Stimulated activated naive CD8-positive, alpha-beta T cell treated with anti-CD3 and anti-CD28 coated beads, Interleukin-15, amount 100 ng/mL, for 72 hours (primary cell): ENCODE measurements around the gene PABPC1L.
A peak's percentile ranks its signal among the peaks of the same experiment; 100 is the strongest.

Experiments
- ATAC-seq: fragments of 150-1000 bp; cut with Tn5 transposase; 2 replicates; pipeline ENCODE4 v1.10.0; 2021; ENCODE audit warnings: mild to moderate bottlenecking, moderate library complexity
- DNase-seq, 2 donors: peaks; one replicate each; pipeline ENCODE4 v3.0.0; 2021 to 2022
- H3K27ac Mint-ChIP-seq, 2 donors: one replicate each; pipeline ENCODE4 v1.8.0; 2022; ENCODE audit warnings: mild to moderate bottlenecking in 2 of 2, mixed read lengths in 2 of 2, moderate library complexity in 2 of 2
- H3K27me3 Mint-ChIP-seq: one replicate; pipeline ENCODE4 v1.8.0; 2022; ENCODE audit warnings: mixed read lengths
- H3K4me1 Mint-ChIP-seq: one replicate; pipeline ENCODE4 v1.8.0; 2022; ENCODE audit warnings: mild to moderate bottlenecking, mixed read lengths
- H3K4me3 Mint-ChIP-seq, 2 donors: one replicate each; pipeline ENCODE4 v1.8.0; 2022; ENCODE audit warnings: mild to moderate bottlenecking in 2 of 2, mixed read lengths in 2 of 2, moderate library complexity in 1 of 2
- H3K9me3 Mint-ChIP-seq, 2 donors: one replicate each; pipeline ENCODE4 v1.8.0; 2022; ENCODE audit warnings: mixed read lengths in 2 of 2

The PABPC1L gene

DNA sequence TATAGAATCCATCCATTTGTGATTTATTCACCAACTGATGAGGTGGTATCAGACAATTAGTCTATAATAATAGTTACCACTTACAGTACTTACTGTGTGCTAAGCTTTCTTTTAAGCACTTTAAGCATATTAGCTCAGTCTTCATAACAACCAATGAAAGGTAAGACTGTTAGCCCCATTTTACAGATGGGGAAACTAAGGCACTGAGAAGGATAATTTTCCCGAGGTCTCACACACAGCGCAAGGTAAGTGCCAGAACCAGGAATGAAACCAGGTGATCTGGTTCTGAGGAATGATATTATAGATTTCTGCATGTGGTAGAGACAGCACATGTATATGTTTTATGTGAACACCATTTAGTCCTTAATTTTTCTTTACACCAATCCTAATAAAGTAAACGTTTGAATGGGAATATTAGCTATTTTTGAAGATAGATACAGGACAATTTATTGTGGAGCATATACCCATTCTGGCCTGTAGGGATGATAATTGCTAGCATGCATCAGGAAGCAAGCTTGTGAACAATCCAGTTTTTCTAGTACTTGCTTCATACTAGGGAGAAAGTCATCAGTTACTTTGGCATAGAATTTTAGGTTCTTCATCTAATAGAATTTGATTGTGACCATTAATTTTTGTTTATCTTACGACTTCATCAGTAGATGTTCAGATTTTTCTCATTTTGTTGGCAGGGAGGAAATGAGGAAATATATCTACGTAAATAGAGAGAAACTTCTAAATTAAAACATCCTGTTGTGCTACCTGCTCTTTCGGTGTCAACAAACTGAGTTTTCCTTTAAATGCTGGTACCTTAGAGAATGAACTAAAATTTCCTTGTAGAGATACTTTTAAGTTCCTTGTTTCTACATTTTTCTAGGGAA is 21.4 kb upstream of the PABPC1L start:
- H3K27ac Mint-ChIP-seq: peak overlapping the region in 1 of 2 donors; percentile 30
- no peaks in the 10 kb centered on the region for H3K27me3 Mint-ChIP-seq
- H3K4me1 Mint-ChIP-seq: peaks cover 74% of the 10 kb centered on the region
- peak overlapping the region; percentile 74 to 98 for H3K4me3 Mint-ChIP-seq
- DNase-seq (no peak), ATAC-seq (no peak)
- H3K9me3 Mint-ChIP-seq: no peaks in the 10 kb centered on the region

- ATAC-seq (no peak), DNase-seq (no peak)
- H3K27me3 Mint-ChIP-seq: no peaks in the 10 kb centered on the region
- H3K9me3 Mint-ChIP-seq: no peaks in the 10 kb centered on the region
- no peak overlapping the region for H3K4me3 Mint-ChIP-seq
- peaks cover 87% of the 10 kb centered on the region for H3K4me1 Mint-ChIP-seq
- H3K27ac Mint-ChIP-seq: no peak overlapping the region
Observed at GRCh38 chr20:44891826-44892225, 18.0 kb upstream of the PABPC1L start.

- no peak for DNase-seq
- Mint-ChIP-seq H3K4me3 (no peak overlapping the region), H3K27me3 (no peaks in the 10 kb centered on the region), H3K27ac (peak overlapping the region in 1 of 2 donors; percentile 90), H3K9me3 (no peaks in the 10 kb centered on the region), H3K4me1 (peaks cover 79% of the 10 kb centered on the region)
- ATAC-seq: no peak
Observed at GRCh38 chr20:44894959-44895358, 14.9 kb upstream of the PABPC1L start.

GRCh38 chr20:44896583-44896982 is 13.3 kb upstream of the PABPC1L start:
- H3K27me3 Mint-ChIP-seq: no peaks in the 10 kb centered on the region
- DNase-seq: no peak
- H3K9me3 Mint-ChIP-seq: no peaks in the 10 kb centered on the region
- ATAC-seq: no peak
- H3K27ac Mint-ChIP-seq: no peak overlapping the region
- H3K4me3 Mint-ChIP-seq: peak overlapping the region in 1 of 2 donors; percentile 16
- H3K4me1 Mint-ChIP-seq: peaks cover 83% of the 10 kb centered on the region

DNA sequence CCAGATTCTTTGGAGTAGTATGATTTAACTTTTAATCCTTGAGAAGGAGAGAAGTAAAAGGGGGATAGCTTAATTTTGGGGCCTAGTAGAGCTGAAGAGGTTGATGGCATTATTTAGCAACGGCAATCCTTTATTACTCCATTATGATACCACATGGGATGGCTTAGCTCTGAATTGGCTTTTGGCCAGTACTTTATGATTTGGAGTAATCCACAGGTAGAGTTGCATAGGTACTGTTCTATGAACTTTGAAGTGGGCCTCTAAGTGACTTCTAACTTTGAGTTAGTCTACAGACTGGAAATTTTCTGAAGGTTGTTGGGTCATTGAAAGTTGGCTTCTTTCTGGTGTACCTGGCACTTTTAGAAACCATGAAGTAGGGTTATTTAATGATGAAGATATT is 12.7 kb upstream of the PABPC1L start:
- peaks cover 79% of the 10 kb centered on the region for H3K4me1 Mint-ChIP-seq
- ATAC-seq: no peak
- H3K9me3 Mint-ChIP-seq: no peaks in the 10 kb centered on the region
- no peak overlapping the region for H3K27ac Mint-ChIP-seq
- no peak for DNase-seq
- H3K4me3 Mint-ChIP-seq: no peak overlapping the region
- no peaks in the 10 kb centered on the region for H3K27me3 Mint-ChIP-seq

DNA sequence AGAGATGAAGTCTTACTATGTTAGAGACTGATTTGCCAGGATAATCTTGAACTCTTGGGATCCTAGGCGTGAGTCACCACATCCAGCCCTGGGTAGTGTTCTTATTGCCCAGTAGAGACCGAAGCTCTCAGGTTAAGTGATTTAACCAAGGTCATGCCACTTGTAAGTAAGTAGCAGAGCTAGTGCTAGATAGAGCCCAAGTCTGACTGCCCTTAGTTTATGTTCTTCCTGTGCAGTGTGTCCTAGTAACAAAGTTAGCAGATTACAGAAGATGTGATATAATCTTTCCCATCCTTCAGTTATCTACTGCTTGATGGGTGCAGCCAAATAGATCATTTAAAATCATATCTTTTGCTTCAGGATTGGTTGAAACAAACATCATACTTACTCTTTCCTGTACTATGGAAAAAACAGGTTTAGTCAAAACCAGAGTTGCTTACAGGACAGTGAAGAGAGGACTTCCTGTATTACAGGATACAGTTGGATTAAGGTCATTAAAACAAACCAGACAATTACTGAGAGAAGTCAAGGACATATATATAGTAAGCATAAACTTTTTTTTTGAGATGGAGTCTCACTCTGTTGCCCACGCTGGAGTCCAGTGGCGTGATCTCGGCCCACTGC is 9.5 kb upstream of the PABPC1L start:
- Mint-ChIP-seq H3K9me3 (no peaks in the 10 kb centered on the region), H3K4me3 (peak overlapping the region; percentile 16 to 68), H3K27ac (peak overlapping the region; percentile 48 to 93), H3K27me3 (no peaks in the 10 kb centered on the region), H3K4me1 (peaks cover 51% of the 10 kb centered on the region)
- no peak for DNase-seq
- ATAC-seq: peak; percentile 93

DNA sequence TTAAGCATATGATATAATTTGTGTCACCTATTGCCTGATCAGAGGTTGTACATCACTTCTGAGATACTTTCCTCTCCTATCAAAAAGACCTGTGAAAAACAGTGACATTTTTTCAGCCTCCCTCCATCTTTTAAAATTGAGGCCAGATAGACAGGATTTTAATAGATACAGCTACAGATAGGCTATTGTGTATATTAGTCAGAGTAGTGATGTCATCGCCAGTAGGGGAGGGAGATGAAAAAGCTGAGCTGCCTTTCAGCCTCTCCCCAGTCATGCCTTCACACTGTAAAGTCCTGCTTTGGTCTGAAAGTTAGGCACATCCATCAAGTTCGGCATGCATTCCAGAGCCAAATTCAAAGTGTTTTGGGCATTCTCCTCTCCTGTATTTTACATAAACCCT is 7.9 kb upstream of the PABPC1L start:
- no peak for DNase-seq
- H3K4me1 Mint-ChIP-seq: peaks cover 35% of the 10 kb centered on the region
- no peak overlapping the region for H3K4me3 Mint-ChIP-seq
- no peaks in the 10 kb centered on the region for H3K27me3 Mint-ChIP-seq
- no peaks in the 10 kb centered on the region for H3K9me3 Mint-ChIP-seq
- H3K27ac Mint-ChIP-seq: no peak overlapping the region
- no peak for ATAC-seq

DNA sequence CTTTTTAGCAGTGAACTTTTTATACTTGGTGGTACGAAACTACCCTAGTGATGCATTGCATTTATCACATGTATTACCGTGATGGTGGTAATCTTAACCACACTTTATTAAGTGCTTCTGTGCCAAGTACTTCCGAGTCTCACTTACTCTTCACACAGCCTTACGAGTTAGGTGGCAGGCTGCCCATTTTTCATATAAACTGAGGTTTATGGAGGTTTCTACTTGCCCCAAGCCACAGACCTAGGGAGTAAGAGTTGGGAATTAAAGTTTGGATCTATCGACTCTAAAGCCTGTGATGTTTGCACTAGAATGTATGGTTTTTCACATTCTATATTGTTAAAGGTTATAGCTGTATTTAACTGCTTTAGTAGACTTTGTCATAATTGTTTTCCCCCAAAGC is 5.5 kb upstream of the PABPC1L start:
- no peak overlapping the region for H3K4me3 Mint-ChIP-seq
- ATAC-seq (no peak), DNase-seq (no peak)
- no peak overlapping the region for H3K27ac Mint-ChIP-seq
- no peaks in the 10 kb centered on the region for H3K9me3 Mint-ChIP-seq
- no peaks in the 10 kb centered on the region for H3K27me3 Mint-ChIP-seq
- H3K4me1 Mint-ChIP-seq: peaks cover 27% of the 10 kb centered on the region

GRCh38 chr20:44908987-44909871 is 631 bp upstream of the PABPC1L start:
- Mint-ChIP-seq H3K4me1 (peaks cover 36% of the 10 kb centered on the region), H3K9me3 (no peaks in the 10 kb centered on the region)

GRCh38 chr20:44910690-44911262 is 916 bp downstream of the PABPC1L start:
- Mint-ChIP-seq H3K27ac (peak overlapping the region; percentile 95), H3K27me3 (no peaks in the 10 kb centered on the region), H3K4me1 (peaks cover 45% of the 10 kb centered on the region), H3K4me3 (peak overlapping the region; percentile 91 to 95), H3K9me3 (no peaks in the 10 kb centered on the region)
- DNase-seq (peak; percentile 20 to 25), ATAC-seq (no peak)

More at GRCh38 chr20:44908987-44909871, 631 bp upstream of the PABPC1L start:
- H3K27me3 Mint-ChIP-seq: no peaks in the 10 kb centered on the region
- H3K4me3 Mint-ChIP-seq: peak overlapping the region; percentile 91 to 95
- peak overlapping the region; percentile 61 to 95 for H3K27ac Mint-ChIP-seq
- ATAC-seq: peak; percentile 2
- no peak for DNase-seq

- Mint-ChIP-seq H3K9me3 (no peaks in the 10 kb centered on the region), H3K27ac (peak overlapping the region; percentile 93 to 95), H3K4me1 (peaks cover 45% of the 10 kb centered on the region), H3K27me3 (no peaks in the 10 kb centered on the region), H3K4me3 (peak overlapping the region; percentile 69)
- ATAC-seq: no peak
- DNase-seq: peak; percentile 53 to 67
Observed at GRCh38 chr20:44911264-44911921, 1.5 kb downstream of the PABPC1L start.

GRCh38 chr20:44912189-44912588 is 2.3 kb downstream of the PABPC1L start:
- no peaks in the 10 kb centered on the region for H3K9me3 Mint-ChIP-seq
- peak overlapping the region in 1 of 2 donors; percentile 28 for H3K27ac Mint-ChIP-seq
- peaks cover 45% of the 10 kb centered on the region for H3K4me1 Mint-ChIP-seq
- no peak overlapping the region for H3K4me3 Mint-ChIP-seq
- no peaks in the 10 kb centered on the region for H3K27me3 Mint-ChIP-seq
- DNase-seq: no peak
- ATAC-seq: no peak

- H3K9me3 Mint-ChIP-seq: no peaks in the 10 kb centered on the region
- H3K4me1 Mint-ChIP-seq: peaks cover 36% of the 10 kb centered on the region
- ATAC-seq (peak; percentile 77), DNase-seq (peak in 1 of 2 donors; percentile 47)
- peak overlapping the region in 1 of 2 donors; percentile 52 for H3K4me3 Mint-ChIP-seq
- no peak overlapping the region for H3K27ac Mint-ChIP-seq
- H3K27me3 Mint-ChIP-seq: no peaks in the 10 kb centered on the region
Observed at GRCh38 chr20:44914924-44915323, 5.1 kb downstream of the PABPC1L start.

DNA sequence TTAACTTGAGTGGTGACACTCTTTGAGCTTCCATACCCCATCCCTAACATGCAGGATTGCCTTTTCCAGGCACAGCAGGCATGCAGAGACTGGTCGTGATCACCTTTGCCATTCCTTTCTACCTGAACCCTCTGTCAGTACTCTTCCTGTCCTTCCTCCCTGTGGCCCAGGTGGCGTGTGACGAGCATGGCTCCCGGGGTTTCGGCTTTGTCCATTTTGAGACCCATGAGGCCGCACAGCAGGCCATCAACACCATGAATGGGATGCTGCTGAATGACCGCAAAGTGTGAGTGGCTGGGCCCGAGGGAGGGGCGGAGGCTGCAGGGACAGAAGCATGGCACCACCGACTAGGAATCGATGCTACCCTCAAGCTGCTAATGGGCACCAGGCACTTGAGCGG is 6.7 kb downstream of the PABPC1L start:
- ATAC-seq (no peak), DNase-seq (no peak)
- no peaks in the 10 kb centered on the region for H3K27me3 Mint-ChIP-seq
- peaks cover 22% of the 10 kb centered on the region for H3K4me1 Mint-ChIP-seq
- H3K27ac Mint-ChIP-seq: no peak overlapping the region
- no peaks in the 10 kb centered on the region for H3K9me3 Mint-ChIP-seq
- no peak overlapping the region for H3K4me3 Mint-ChIP-seq

DNA sequence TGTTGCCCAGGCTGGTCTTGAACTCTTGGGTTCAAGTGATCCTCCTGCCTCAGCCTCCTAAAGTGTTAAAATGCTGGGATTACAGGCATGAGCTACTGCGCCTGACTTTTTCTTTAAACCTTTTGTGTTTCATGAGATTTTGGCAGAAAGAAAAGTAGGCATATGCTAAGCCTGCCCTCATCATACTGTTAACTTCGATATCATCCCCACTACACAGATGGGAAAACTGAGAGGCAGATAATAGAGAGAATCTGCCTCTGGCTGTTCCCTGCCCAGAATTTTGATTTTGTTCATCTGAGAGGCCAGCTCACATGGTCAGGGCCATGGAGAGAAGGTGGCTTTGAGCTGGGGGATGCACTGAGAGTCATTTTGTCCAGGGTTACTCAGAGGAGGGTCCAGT is 7.5 kb downstream of the PABPC1L start:
- Mint-ChIP-seq H3K27me3 (no peaks in the 10 kb centered on the region), H3K4me3 (no peak overlapping the region), H3K27ac (no peak overlapping the region), H3K9me3 (no peaks in the 10 kb centered on the region), H3K4me1 (peaks cover 15% of the 10 kb centered on the region)
- no peak for ATAC-seq
- DNase-seq: no peak
